Erythroblast (primary cell): ENCODE measurements around the gene SLC30A3.
A peak's percentile ranks its signal among the peaks of the same experiment; 100 is the strongest.

ENCODE experiments used
- DNase-seq, 2 experiments: peaks; one replicate each; lab custom pipeline; 2025; lab: John Stamatoyannopoulos, UW
- GATA1 ChIP-seq: IDR thresholded peaks from 2 replicates; pipeline ENCODE4 v1.6.1; 2011; ENCODE audit warnings: low read depth, mild to moderate bottlenecking, control low read depth, low read length, moderate library complexity
- POLR2A ChIP-seq: IDR thresholded peaks from 2 replicates; pipeline ENCODE4 v1.6.1; 2011; ENCODE audit warnings: mild to moderate bottlenecking, low read length

SLC30A3 gene

GRCh38 chr2:27298391-27299080 is 35.7 kb upstream of the SLC30A3 start:
- no peak for TF ChIP-seq GATA1
- TF ChIP-seq POLR2A = no peak
- no peak for DNase-seq

GRCh38 chr2:27297195-27297594 is 34.3 kb upstream of the SLC30A3 start:
- DNase-seq = no peak
- TF ChIP-seq GATA1 = no peak
- no peak for TF ChIP-seq POLR2A

GRCh38 chr2:27296481-27296880 is 33.6 kb upstream of the SLC30A3 start:
- no peak for DNase-seq
- no peak for TF ChIP-seq POLR2A
- no peak for TF ChIP-seq GATA1

- TF ChIP-seq GATA1 (no peak), POLR2A (no peak)
- no peak for DNase-seq
These were observed 32.1 kb upstream of the SLC30A3 start for GRCh38 chr2:27294928-27295327.

- peak; percentile 11 to 25 for DNase-seq
- no peak for TF ChIP-seq GATA1
- no peak for TF ChIP-seq POLR2A
These were observed 29.0 kb upstream of the SLC30A3 start for GRCh38 chr2:27291865-27292264.

DNA sequence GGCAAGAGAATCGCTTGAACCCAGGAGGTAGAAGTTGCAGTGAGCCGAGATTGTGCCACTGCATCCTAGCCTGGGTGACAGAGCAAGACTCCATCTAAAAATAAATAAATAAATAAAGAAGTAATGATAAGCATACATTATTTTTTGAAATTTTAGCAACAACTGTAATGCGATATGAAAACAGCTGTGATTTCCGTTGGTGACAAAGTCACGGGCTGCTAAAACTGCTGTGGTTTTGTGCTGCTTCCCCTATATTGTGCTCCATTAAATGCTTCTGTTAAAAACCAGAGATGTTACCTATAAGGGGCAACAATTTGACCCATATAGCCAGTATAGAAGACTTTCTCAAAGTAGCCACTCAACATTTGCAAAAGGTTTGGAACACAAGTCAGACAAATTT is 27.7 kb upstream of the SLC30A3 start:
- DNase-seq = no peak
- no peak for TF ChIP-seq POLR2A
- TF ChIP-seq GATA1 = no peak

DNA sequence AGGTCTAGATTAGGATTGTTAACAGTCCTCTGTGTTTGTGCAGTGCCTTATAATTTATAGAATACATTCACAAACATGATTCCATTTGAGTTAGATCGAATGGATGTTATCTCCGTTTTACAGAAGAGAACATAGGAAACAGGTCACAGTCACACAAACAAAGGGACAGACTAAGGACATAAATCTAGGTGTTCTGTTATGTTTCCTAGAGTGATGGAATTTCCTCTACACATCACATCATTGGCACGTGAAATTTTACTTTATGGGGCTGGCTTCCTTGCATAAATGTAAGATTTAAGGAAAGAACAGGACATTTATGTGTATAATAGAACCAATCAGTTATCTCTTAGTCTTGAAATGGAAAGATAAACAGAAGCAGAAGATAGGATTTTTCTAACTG is 25.8 kb upstream of the SLC30A3 start:
- DNase-seq = no peak
- TF ChIP-seq GATA1 = no peak
- no peak for TF ChIP-seq POLR2A

DNA sequence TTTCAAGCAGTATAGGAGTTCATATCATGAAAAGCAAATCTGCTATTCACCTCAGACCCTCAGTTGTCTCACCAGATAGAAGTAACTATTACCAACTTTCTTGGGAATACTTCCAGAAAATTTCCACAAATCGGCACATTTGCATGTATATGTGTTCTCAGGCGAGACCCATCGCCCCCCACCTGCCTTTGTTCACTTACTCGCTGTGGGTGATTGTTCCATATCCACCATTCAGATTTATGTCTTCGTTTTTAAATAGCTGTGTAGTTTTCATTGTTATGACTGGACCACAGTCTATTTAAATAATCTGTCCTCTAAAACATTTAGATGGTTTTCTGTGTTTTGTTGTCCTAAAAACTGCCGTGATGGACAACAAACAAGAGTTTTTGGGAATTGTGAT is 22.6 kb upstream of the SLC30A3 start:
- TF ChIP-seq POLR2A (no peak), GATA1 (no peak)
- DNase-seq = no peak

DNA sequence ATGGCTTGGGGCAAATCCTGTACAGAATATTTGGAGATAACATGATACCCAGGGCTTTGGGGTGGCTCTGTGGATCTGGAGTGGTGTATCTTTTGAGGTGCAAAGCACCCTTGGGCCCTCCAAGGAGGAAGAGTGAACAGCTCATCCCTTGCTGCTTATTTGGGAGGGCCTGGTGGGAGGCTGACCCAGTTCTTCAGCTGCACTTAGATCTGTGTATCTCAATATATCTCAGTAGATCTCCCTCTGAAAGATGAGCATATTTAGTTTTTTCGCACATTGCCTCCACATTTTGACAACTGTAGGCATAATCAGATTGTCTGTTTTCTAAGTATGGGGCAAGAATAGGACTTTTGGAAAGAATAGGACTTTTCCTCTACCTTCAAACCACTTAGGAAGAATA is 22.1 kb upstream of the SLC30A3 start:
- DNase-seq = no peak
- TF ChIP-seq POLR2A = no peak
- no peak for TF ChIP-seq GATA1

DNA sequence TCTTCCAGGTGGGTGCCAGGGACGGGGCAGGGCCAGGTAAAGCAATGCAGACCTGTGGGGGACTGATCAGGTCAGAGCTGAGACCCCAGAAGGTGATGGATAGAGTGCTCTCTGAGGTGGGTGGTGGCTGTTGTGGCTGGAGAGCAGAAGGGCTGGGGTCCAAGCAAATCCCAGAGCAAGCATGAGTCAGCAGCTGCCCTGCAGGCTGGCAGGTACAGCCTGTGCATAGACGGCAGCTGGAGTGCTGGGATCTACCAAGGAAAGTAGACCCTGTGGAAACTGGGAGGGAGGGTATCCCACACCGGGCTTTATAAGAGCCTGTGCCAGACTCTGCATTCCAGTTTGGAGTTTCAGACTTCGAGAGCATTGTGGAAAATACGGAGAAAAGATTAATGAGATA is 20.0 kb upstream of the SLC30A3 start:
- TF ChIP-seq POLR2A = no peak
- no peak for DNase-seq

GRCh38 chr2:27281855-27282559 is 19.2 kb upstream of the SLC30A3 start, which contains the start of gene TRIM54:
Gene TRIM54 (plus strand): TSS chr2:27282429. CDS start chr2:27282732, 303 bp downstream.
- DNase-seq = no peak

DNA sequence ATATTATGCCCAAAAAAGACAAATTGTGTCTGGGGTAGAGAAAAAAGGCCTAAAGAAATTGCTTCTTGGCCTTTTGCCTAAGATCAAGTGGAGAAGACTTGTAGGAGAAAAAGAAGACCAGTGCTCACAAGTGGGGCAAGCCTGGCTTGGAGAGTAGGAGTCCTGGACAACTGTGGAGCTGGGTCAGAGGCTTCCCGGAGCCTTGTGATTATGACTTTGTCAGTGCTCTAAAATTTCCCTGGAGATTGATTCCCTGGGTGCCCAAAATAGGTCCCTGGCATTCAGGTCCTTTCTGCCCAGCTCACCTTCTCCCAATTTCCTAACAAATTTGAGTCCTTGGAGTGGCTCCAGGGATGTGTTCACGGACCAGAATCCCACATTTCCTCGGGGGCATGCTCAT is 18.6 kb upstream of the SLC30A3 start:
- TF ChIP-seq GATA1 = no peak
- no peak for TF ChIP-seq POLR2A
- no peak for DNase-seq

More at GRCh38 chr2:27281855-27282559, 19.2 kb upstream of the SLC30A3 start, which contains the start of gene TRIM54:
- TF ChIP-seq GATA1 (no peak), POLR2A (no peak)

DNA sequence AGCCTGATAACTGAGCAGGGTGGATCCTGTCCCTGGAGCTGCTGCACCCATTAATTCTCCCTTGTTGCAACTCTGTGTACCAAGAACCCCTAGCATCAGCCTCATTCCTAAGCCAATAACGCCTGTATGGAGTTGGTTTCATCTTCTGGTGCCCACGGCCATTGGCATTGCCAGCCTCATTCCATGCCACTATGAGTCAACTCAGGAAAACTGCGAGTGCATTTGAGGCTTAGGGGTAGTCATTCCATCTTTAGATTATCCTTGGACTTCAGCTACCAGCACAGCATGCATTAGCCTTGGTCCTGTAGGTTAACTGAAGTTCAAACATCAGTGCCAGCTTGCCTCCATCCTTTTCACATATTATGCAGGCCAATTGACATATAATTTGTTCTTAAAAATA is 18.0 kb upstream of the SLC30A3 start:
- TF ChIP-seq GATA1 = no peak
- TF ChIP-seq POLR2A = no peak
- peak in 1 of 2 experiments; percentile 31 for DNase-seq

- DNase-seq = no peak
- TF ChIP-seq GATA1 = no peak
- TF ChIP-seq POLR2A = no peak
These were observed 15.2 kb upstream of the SLC30A3 start for GRCh38 chr2:27278010-27278409.
